A172 (cell line): Measurements from ENCODE around the gene SMAP2. TPM values are rescaled to one million over a fixed set of nuclear protein-coding genes. Genes with fewer than 3 reads are reported as not detected.
"Not testable (repeated sequence)": the region's sequence is repeated elsewhere in the genome, so short reads cannot be mapped to it uniquely, and the experiment has no call there.

Experiments
- DNase-seq: peaks from one replicate; pipeline ENCODE4 v3.0.0-alpha.2; 2015; ENCODE audit warnings: low spot score
- total RNA-seq: library from RNA; depleted of rRNA; stranded (reverse); fragments of >200 nt; shearing (Covaris generic); gene quantifications from 2 replicates; pipeline ENCODE4 v1.2.3, GENCODE V29; 2014

SMAP2 gene
- total RNA-seq, 1 experiment from 2014 or later: 10.3 TPM

DNA sequence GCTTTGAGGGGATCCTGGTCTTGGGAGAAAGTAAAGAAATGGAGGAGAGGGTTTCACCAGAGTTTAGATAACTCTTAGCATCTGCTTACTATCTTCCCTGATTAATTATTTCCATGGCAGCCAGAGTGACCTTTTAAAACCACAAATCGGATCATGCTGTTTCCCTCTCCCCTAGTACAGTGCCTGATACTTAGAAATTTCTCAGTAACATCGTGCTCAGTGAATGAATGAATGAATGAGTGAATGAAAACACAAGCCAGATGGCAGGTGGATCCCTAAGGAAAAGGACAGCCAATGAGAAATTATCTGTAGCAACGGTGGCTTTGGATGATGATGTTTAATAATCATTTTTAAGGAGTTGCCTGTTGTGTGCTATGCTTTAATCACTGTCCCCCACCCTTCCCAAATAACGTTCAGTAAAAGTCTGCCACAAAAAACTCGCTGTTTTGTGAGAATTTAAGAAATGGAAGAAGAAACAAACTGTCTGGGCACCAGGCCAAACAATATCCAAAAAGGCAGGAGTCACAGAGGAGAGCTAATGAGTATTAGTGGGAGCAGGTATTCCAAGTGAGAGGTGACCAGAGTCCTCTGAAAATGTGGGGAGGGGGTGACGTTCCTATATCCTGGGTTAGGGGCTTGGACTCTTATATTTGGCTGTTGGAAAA, 737 bp upstream of the SMAP2 start:
- no peak for DNase-seq

- no peak for DNase-seq
Observed at GRCh38 chr1:40377512-40377911, 4.0 kb downstream of the SMAP2 start.

GRCh38 chr1:40379785-40380452, 6.4 kb downstream of the SMAP2 start:
- peak; percentile 55 for DNase-seq

GRCh38 chr1:40380817-40381216, 7.3 kb downstream of the SMAP2 start:
- no peak for DNase-seq

- no peak for DNase-seq
Observed at GRCh38 chr1:40381268-40382107, 8.0 kb downstream of the SMAP2 start.

GRCh38 chr1:40382108-40382460, 8.6 kb downstream of the SMAP2 start:
- no peak for DNase-seq

DNA sequence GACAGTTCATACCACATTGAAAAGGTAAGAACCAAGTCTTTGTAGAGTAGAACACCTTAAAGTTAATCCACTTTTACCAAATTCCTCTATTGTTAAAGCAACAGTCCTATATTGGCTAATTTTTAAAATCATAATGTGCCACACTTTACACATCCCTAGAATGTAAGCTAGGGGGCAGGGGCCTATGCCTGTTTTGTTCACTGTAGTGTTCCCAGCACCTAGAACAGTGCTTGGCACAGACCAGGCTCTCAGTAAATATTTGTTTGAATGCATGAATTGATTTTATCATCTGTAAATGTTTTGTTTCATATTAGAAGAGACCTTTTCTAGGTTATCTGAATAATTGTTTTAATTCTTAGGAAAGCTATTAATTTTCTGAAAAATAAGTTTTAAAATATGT, 9.1 kb downstream of the SMAP2 start:
- no peak for DNase-seq

DNA sequence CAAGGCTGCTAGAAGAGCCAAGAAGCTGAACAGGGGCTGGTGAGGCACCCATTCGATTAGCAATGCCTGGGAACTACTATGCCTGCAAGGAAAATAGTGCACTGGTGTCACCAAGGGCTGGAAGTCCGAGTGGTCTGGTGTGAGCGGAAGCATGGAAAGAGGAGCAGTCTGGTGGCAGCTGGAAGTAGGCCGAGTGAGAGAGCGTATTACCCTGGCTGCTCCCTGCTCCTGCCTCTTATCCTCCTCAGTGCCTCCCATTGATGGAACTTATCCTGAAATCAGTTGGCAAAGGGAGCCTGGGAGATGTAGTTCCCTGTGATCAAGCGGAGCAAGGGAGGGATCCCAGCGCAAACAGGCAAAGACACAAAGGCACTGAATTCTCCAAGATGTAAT, 9.6 kb downstream of the SMAP2 start:
- no peak for DNase-seq

- DNase-seq: no peak
Observed at GRCh38 chr1:40383488-40384412, 10.2 kb downstream of the SMAP2 start.

- DNase-seq: no peak
Observed at GRCh38 chr1:40384413-40384762, 10.9 kb downstream of the SMAP2 start.

GRCh38 chr1:40384887-40385286, 11.4 kb downstream of the SMAP2 start:
- DNase-seq: no peak

DNA sequence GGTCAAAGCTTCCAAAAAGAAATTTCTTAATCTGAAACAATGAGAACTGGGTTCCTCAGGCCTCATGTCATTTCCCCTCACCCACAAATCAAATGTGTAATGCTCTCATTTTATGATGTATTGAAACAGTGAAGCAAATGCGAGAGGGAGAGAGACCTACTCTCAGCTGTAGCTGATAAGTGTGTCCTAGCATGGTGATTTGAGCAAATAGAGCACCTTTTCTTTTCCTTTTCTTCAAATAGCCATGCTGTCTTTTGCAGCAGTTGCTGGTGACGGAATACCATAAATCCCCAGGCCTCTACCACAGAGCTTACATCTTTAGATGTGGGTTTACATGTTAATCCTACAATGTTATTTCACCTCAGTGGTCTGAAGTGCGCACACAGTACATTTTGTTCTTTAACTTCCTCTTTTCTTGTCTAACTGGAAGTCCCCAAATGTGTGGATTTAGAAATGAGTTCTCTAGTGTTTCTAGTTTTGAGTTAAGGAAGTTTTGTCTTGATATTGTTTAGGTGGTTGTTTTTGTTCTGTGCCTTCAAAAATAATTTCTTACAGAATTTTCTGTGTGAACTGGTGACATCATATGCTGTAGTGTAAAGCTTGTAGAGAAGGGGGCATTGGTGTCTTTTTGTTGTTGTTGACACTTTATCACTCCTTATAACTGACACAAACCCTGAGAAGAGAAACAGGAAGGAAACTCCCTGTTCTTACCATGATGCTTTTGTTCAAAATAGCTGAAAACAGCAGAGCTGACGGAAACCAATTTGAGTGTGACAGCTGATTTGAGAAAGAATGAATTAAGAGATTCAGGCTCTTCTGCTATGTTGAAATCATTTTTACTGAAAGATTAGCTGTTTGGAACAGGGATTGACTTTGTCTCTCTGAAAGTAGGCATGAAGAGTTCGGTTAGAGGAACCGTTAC, 12.2 kb downstream of the SMAP2 start:
- no peak for DNase-seq

- DNase-seq: no peak
Observed at GRCh38 chr1:40386359-40386723, 12.8 kb downstream of the SMAP2 start.

- no peak for DNase-seq
Observed at GRCh38 chr1:40386796-40387195, 13.3 kb downstream of the SMAP2 start.

DNA sequence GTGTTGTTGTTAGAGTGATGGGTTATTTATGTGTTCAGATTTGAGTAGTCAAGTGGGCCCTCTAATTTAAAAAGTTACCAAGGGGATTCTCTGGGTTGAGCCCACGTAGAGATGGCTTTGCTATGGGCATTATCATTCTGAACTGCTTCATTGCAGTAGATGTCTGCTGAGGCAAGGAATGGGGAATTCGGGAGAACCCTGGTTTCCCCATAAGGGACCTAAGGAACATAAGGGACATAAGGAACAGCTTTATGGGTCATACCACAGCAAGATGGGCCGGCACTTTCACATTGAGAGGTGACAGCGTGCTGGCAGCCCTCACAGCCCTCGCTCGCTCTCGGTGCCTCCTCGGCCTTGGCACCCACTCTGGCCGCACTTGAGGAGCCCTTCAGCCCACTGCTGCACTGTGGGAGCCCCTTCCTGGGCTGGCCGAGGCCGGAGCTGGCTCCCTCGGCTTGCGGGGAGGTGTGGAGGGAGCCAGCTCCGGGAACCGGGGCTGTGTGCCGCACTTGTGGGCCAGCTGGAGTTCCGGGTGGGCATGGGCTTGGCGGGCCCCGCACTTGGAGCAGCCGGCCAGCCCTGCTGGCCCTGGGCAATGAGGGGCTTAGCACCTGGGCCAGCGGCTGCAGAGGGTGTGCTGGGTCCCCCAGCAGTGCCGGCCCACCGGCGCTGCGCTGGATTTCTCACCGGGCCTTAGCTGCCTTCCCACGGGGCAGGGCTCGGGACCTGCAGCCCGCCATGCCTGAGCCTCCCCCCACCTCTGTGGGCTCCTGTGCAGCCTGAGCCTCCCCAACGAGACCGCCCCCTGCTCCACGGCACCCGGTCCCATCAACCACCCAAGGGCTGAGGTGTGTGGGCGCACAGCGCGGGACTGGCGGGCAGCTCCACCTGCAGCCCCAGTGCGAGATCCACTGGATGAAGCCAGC, 14.1 kb downstream of the SMAP2 start:
- DNase-seq: not testable (repeated sequence)

GRCh38 chr1:40388456-40389321, 15.2 kb downstream of the SMAP2 start:
- DNase-seq: not testable (repeated sequence)

- DNase-seq: no peak
Observed at GRCh38 chr1:40389322-40389803, 15.8 kb downstream of the SMAP2 start.

- no peak for DNase-seq
Observed at GRCh38 chr1:40389871-40390560, 16.5 kb downstream of the SMAP2 start.
